GM21529 (cell line): ENCODE measurements around the gene MYO1H.
"Not testable (repeated sequence)": the region's sequence is repeated elsewhere in the genome, so short reads cannot be mapped to it uniquely, and the experiment has no call there.

Experiments
- ATAC-seq: cut with Tn5 transposase; IDR thresholded peaks from one replicate; pipeline ENCODE4 v1.9.1; 2021; ENCODE audit not compliant: unreplicated experiment

Gene MYO1H, protein sequence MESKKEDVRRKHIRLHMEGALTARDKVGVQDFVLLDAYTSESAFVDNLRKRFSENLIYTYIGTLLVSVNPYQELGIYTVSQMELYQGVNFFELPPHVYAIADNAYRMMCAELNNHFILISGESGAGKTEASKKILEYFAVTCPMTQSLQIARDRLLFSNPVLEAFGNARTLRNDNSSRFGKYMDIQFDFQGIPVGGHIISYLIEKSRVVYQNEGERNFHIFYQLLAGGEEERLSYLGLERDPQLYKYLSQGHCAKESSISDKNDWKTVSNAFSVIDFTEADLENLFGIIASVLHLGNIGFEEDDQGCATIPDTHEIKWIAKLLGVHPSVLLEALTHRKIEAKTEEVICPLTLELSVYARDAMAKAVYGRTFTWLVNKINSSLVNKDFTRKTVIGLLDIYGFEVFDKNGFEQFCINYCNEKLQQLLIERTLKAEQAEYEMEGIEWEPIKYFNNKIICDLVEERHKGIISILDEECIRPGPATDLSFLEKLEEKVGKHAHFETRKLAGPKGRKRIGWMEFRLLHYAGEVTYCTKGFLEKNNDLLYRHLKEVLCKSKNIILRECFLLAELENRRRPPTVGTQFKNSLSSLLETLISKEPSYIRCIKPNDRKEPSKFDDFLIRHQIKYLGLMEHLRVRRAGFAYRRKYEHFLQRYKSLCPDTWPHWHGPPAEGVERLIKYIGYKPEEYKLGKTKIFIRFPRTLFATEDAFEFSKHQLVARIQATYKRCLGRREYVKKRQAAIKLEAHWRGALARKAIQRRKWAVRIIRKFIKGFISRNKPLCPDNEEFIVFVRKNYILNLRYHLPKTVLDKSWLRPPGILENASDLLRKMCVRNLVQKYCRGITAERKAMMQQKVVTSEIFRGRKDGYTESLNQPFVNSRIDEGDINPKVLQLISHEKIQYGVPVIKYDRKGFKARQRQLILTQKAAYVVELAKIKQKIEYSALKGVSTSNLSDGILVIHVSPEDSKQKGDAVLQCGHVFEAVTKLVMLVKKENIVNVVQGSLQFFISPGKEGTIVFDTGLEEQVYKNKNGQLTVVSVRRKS

DNA sequence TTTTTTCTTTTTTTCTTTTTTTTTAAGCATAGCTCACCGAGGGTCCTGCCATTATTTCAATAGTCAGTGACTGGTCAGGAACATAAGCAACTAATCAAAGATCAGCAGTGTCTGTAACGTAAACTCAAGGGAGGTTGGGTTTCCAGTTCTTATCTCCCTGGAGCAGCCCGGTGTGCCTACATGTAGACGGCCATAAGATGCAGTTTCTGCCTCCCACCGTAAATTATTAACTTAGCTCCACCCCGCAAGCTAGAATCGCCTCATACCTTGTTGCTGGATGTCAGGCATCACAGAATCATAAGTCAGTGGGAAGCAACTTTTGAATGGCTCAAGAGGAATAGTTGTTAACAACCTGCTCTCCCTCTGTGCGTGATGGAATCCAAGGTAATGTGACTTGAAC lies at the start of gene MYO1H:
TSS of gene MYO1H (plus strand) at position 312 of the 400 bp plus-strand sequence. CDS start at position 373, 61 bp downstream.
- no peak for ATAC-seq

GRCh38 chr12:109299849-109300248 lies 47.9 kb upstream of the MYO1H start:
- ATAC-seq: no peak

GRCh38 chr12:109301643-109302168 lies 46.0 kb upstream of the MYO1H start:
- ATAC-seq: no peak

DNA sequence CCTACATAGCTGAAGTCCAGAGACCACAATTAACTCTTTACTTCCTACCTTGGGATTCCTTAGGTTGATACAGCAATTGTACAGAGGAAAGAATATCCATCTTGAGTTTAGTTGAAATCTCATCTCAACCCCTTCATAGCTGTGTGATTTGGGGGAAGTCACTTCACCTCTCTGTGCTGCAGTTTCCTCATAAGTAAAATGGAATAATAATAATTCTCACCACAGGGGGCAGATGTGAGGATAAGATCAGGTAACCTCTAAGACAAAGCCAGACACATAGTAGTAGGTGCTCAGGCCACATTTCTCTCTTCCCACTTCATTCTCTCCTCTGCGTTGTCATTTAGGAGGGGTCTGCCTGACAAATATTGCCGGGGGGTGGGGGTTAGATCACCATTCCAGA lies 45.3 kb upstream of the MYO1H start:
- ATAC-seq: no peak

DNA sequence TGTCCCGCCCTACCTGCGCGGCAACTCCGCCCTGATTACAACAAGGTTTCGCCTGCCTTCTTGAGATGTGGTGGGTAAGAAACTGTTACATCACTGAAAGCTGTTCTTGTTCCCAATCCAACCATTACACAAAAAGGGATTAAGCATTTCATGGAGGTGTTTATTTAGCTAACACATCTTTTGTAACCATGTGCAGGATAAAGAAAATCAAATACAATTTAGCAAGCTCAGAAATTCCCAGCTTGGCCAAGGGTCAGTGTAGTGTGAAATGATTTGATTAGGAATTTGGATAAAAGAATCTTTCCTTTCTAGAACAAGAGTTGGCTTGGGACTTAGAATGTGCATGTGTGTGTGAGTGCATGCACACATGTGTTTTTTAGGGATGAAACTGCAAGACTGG lies 44.9 kb upstream of the MYO1H start:
- ATAC-seq: no peak

DNA sequence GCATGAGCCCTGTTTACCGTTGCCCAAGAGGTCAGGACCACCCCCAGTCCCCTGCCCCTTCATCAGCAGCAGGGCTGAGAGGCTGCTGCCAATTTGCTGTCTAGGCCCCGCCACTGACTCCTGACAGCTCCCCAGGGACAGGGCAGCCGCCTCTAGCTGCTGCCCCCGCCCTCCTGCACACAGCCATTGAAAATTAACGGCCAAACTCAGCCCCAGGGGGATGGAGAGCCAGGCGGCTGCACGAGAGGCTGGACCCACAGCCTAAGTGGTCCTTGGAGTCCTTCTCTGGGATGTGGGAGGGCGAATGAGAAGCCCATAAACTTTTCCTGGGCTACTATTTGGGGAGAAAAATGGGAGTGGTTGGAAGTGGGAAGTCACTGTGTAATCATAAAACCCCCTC lies 43.2 kb upstream of the MYO1H start:
- ATAC-seq: no peak

DNA sequence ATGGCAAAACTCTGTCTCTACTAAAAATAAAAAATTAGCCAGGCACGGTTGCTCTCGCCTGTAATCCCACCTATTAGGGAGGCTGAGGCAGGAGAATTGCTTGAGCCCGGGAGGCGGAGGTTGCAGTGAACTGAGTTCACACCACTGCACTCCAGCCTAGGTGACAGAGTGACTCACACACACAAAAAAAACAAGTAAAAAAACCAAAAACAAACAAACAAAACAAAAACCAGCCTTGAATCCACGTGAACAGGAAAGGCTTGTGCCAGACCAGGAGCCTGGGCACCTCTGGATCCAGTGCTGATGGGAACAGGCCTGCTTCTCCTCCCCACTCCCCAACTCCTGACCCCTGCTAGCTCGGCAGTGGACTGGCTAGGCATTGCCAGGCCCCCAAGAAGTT lies 42.2 kb upstream of the MYO1H start:
- no peak for ATAC-seq

DNA sequence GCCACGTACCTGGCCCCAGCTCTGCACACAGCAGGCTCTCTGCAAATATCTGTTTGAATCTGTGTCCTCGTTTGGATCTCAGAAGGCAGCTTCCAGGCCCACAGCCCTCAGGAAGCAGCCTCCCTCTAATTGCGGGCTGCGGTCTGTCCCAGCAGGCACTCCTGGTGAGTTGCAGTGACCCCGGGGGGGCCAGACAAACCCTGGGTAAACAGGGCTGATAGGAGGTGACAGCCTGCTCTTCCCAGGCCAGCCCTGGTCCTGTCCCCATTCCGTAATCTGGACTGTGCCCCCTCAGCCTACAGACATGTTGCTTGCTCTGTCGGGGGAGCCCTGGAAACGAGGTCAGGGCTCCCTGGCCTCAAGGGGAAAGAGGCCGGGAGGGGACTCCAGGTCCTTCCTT lies 40.6 kb upstream of the MYO1H start:
- ATAC-seq: no peak

DNA sequence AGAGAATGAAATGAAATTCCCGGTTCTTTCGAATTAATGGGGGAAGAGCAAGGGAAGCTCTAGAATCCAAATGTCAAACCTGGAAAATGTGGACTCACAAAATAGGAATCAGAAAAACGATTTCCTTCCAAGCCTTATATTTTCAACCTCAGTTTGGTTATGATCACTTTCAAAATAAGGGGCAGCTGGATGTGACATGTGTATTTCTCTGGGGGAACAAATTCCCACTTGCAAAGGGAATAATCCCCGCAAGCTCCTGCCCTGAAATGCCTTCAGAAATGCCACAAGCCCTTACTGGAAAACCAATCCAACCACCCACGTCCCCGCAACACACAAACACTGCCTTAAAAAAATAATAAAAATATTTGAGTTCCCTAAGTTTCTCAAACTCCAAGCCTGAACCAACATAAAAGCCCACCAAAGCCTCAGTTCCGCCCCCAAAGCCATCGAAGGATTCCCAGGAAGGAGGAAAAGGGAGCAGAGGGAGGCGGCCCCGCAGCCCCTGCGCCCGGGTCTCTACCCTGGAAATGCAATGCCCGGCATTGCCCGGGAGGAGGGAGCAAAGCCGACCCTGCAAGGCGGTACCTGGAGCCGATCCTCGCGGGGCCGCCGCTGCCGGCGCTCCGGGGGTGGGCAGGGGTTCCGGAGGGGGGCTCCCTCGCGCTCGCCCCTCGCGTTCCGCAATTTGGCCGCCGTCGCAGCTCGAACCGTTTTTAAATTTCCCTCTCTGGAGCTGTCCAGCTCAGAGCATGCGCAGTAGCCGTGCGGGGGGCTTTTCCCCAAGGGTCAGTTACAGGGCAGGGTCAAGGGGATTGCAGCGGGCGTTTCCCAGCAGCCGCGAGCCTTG lies 38.9 kb upstream of the MYO1H start, which contains the start of gene FOXN4:
TSS of gene FOXN4 (minus strand) at position 751 of the 847 bp plus-strand sequence. CDS start 963 bp downstream, outside the sequence.
- ATAC-seq: no peak

DNA sequence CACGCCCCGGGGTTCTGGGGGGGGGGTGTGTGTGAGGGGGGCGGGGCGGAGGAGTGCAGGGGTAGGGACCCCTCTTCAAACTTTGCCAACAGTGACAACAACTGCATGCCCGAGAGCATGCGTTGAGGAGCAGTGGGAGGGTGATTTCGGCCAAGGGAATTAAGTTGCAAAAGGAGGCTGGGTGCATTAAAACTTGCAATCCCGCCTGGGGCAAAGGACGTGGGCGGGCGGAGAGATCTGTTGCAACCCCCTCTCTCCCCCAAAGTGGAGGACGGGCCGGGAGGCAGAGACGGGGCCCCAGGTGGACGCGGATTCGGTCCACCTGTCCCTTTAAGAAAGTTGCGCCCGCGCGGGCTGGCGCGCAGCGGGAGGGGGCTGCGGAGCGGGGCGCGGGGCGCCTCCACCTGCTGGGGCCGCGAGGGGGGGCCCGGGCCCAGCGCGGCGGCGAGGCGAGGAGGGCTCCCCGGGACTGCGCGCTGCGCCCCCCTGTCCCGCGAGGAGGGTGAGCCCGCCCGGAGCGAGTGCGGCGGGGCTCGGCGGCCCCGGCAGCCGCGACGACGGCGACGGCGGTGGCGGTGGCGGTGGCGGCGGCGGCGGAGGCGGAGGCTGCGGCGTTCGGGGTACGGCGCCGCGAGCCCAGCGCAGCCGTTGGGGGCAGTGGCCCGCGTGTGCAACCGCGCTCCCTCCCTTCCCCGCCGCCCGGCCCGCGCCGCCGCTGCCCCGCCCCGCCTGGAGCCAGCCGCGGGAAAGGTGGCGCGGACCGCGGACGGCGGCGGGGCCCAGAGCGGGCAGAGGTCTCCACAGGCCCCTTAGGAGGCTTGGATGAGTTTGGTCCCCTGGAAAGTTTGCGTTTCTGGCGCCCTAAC lies 38.1 kb upstream of the MYO1H start:
- no peak for ATAC-seq

GRCh38 chr12:109310247-109311125 lies 37.2 kb upstream of the MYO1H start:
- ATAC-seq: no peak

DNA sequence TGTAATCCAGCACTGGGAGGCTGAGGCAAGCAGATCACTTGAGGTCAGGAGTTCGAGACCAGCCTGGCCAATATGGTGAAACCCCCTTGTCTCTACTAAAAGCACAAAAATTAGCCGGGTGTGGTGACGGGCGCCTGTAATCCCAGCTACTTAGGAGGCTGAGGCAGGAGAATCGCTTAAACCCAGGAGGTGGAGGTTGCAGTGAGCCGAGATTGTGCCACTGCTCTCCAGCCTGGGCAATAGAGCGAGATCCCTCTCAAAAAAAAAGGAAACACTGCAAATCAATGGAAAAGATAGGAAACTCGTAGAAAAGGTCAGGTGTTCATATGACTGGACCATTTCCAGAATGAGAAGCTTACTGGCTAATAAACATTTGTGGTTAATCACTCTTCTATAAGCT lies 26.4 kb upstream of the MYO1H start:
- ATAC-seq: not testable (repeated sequence)

DNA sequence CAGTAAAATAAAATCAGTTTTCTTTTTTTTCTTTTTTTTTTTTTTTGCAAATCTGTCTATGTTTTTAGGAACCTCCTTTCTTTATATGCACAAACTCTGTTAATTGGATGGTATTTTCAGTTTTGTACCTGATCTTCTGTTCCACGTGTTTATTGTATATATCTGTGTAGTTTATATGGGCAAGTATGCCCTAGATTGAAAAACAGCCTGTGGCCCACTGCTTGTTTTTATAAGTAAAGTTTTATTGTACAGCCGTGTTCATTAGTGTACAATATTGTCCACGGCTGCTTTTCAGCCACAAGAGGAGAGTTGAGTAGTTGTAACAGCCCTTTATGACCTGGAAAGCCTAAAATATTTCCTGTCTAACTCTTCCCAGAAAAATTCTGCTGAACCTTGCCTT lies 18.7 kb upstream of the MYO1H start:
- ATAC-seq: no peak

DNA sequence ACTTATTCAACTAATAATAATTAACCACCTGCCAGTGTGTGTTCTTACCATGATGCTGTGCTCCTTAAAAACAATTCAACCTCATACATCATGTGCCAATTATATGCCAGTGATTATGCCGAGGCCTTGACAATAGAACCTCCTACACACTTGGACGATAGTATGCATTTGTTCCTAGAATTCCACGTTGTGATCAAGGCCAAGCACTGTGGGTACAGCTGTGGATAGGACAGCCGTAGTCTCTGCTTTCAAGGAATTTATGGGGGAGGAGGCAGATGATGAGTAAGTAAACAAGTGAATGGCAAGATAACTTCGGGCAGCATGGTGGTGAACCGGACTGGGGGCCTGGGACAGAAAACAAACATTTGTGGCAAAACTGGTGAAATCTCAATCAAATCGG lies 18.0 kb upstream of the MYO1H start:
- ATAC-seq: no peak

- no peak for ATAC-seq
Measured at GRCh38 chr12:109330282-109331230, 17.1 kb upstream of the MYO1H start.

DNA sequence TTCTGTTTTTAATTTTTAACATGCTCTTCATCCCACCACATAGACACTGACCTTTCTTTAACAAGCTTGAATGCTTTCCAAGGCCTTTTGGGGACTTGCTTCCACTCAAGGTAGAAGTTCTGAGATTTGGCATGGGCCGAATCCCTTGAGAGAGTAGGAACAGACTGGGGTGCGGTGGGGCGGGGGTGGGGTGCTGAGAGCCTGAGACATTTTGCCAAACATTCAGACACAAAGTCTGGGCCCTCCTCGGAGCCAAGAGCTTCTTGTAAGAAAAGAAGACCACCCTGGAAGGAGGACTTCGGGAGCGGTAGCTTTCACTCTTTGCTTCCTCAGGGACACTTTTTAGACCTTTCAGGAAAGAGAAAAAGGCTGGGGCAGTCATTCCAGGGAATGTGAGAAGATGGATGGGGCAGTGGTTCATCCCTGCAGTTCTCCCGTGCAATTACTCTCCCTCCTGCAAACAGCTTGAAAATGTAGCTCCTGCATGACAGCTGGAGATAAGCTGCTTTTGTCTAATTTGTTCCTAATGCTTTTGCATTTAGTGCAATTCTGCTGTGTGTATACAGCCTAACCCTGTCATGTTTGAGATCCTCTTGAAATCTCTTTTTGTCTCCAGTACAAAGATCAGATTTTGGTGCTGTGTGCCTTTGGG lies 16.3 kb upstream of the MYO1H start:
- no peak for ATAC-seq

- no peak for ATAC-seq
Measured at GRCh38 chr12:109334887-109335286, 12.8 kb upstream of the MYO1H start.
